SJCRH30 (cell line): ENCODE results near the gene NCOA1. TPM values are rescaled to one million over a fixed set of nuclear protein-coding genes. Genes with fewer than 3 reads are reported as not detected.
"Not testable (repeated sequence)": the region's sequence is repeated elsewhere in the genome, so short reads cannot be mapped to it uniquely, and the experiment has no call there.

Source experiments
- DNase-seq, 2 experiments: peaks; one replicate each; pipeline ENCODE4 v3.0.0-alpha.2; 2015 to 2020
- H3K27ac ChIP-seq: fragments of 250-450 bp; sonication (Bioruptor Pico); 2 replicates; pipeline ENCODE4 v1.5.1; 2020; ENCODE audit warnings: mild to moderate bottlenecking, moderate library complexity
- H3K27me3 ChIP-seq: fragments of 250-450 bp; sonication (Bioruptor Pico); 2 replicates; pipeline ENCODE4 v1.5.1; 2020; ENCODE audit warnings: mild to moderate bottlenecking, moderate library complexity
- H3K36me3 ChIP-seq: fragments of 250-450 bp; sonication (Bioruptor Pico); 2 replicates; pipeline ENCODE4 v1.5.1; 2020; ENCODE audit warnings: mild to moderate bottlenecking, moderate library complexity
- H3K4me1 ChIP-seq: fragments of 250-450 bp; sonication (Bioruptor Pico); 2 replicates; pipeline ENCODE4 v1.5.1; 2020; ENCODE audit warnings: mild to moderate bottlenecking, moderate library complexity
- H3K4me3 ChIP-seq: fragments of 250-450 bp; sonication (Bioruptor Pico); 2 replicates; pipeline ENCODE4 v1.5.1; 2020; ENCODE audit warnings: mild to moderate bottlenecking, moderate library complexity
- H3K9me3 ChIP-seq: fragments of 250-450 bp; sonication (Bioruptor Pico); replicated peaks from 2 replicates; pipeline ENCODE4 v1.5.1; 2020; ENCODE audit warnings: mild to moderate bottlenecking, moderate library complexity
- total RNA-seq: library from RNA; depleted of rRNA; stranded (reverse); fragments of >200 nt; shearing (Covaris generic); gene quantifications from 2 replicates; pipeline ENCODE4 v1.2.3, GENCODE V29; 2014

Gene NCOA1
- total RNA-seq, 1 experiment from 2014 or later, result 121 TPM

DNA sequence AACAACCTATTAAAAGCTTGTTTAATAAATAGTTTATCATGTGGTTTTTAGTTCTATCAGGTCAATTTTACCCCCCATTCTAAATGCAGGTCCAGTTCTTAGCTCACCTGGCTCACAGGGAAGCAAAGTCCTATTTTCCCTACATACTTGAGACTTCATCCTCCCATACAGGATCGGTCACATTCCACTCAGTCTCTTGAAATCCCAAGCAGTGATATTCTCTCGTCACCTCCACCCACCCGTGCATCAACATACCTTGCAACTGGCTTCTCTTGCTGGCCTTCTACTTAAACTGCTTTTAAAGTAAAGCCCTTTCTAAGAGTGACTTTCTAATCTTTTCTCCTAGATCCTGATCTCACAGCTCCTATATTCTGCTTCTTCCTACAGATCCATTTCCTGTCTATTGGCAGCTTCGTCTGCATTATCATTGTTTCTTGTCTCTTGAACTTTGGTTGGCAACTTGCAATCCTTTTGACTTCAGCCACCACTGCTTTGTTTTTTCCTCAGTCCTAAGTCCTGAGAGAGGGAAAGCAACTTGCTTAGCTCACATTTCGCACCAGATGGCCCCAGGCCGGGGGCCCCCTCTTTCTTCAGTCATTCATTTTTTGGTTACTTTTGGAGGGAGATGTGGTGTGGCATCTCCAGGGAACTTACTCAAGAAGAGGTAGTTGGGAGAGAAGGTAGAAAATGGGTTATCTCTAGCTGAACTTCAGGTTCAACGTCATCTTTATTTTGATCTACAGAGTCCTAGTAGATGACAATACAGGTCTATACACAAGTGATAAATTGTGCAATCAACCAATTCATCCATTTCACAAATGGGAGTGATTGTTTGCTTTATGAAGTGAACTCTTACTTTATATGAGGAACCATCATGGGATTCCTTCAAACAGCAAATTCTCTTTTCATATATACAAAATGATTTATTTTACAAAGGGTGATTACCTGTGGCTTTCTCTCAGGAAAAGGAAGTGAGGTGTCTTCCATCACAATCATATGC lies 23.9 kb upstream of the NCOA1 start:
- Histone ChIP-seq H3K36me3 (no peaks in the 10 kb centered on the region), H3K27ac (no peak overlapping the region), H3K9me3 (no peaks in the 10 kb centered on the region), H3K4me1 (0 out of 2 replicates have a peak, but pooled peaks cover 7% of the 10 kb centered on the region), H3K27me3 (no peaks in the 10 kb centered on the region), H3K4me3 (no peak overlapping the region)
- no peak for DNase-seq

DNA sequence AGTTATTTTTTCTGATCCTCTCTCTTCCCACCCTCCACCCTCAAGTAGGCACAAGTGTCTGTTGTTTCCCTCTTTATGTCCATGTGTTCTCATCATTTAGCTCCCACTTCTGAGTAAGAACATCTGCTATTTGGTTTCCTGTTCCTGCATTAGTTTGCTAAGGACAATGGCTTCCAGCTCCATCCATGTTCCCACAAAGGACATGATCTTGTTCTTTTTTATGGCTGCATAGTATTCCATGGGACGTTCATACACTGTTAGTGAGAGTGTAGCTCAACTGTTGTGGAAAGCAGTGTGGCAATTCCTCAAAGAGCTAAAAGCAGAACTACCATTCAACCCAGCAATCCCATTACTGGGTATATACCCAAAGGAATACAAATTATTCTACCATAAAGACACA lies 22.6 kb upstream of the NCOA1 start:
- not testable (repeated sequence) for H3K4me3 ChIP-seq, H3K27ac ChIP-seq, H3K4me1 ChIP-seq, H3K36me3 ChIP-seq, H3K9me3 ChIP-seq, H3K27me3 ChIP-seq, DNase-seq

DNA sequence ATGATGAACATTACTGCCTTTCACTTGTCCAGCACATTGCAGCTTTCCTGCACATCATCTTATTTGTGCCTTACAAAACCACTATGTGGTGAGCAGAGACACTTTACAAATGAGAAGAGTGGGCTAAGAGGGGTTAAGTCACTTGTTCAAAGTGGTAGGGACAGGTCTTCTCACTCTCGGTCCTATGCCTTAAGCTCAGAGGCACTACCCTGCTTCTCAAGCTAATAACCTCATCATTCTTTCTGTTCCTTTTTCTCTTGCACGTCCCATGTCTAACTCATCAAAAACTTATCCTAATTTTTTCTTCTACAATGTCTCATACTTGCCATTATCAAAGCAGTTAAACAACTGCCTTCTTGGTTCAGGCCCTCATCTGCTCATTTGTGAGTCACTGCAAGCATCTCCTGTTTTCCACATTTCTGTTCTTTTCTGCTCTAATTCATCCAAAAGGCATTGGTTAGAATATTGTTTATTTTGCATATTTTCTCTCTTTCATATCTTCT lies 21.9 kb upstream of the NCOA1 start:
- no peaks in the 10 kb centered on the region for H3K36me3 ChIP-seq
- no peaks in the 10 kb centered on the region for H3K9me3 ChIP-seq

DNA sequence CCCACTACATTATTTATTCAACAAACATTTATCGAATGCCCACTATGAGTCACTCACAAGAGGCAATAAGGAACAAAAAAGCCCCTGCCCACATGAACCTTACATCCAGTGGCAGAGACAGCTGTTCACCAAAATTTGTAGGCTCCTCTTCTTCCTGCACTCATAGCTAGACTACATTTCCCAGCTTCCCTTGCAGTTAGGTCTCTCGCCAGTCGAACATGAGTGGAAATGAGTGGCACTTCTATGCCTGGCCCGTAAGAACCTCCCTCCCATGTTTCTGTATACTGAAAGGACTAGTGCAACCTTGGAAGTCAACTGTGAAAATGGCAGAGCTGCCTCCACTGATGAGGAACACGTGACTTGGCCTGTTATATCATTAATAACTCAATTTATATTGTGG lies 19.4 kb upstream of the NCOA1 start:
- peak; percentile 54 to 77 for DNase-seq
- Histone ChIP-seq H3K27me3 (no peaks in the 10 kb centered on the region), H3K4me3 (no peak overlapping the region), H3K9me3 (0 out of 2 replicates have a peak, but pooled peaks cover 3% of the 10 kb centered on the region), H3K36me3 (no peaks in the 10 kb centered on the region), H3K4me1 (no peaks in the 10 kb centered on the region), H3K27ac (no peak overlapping the region)

More for the DNA sequence above, 21.9 kb upstream of the NCOA1 start:
- H3K27me3 ChIP-seq, result no peaks in the 10 kb centered on the region
- H3K4me3 ChIP-seq, result no peak overlapping the region
- H3K27ac ChIP-seq, result no peak overlapping the region
- no peak for DNase-seq
- H3K4me1 ChIP-seq, result no peaks in the 10 kb centered on the region

DNA sequence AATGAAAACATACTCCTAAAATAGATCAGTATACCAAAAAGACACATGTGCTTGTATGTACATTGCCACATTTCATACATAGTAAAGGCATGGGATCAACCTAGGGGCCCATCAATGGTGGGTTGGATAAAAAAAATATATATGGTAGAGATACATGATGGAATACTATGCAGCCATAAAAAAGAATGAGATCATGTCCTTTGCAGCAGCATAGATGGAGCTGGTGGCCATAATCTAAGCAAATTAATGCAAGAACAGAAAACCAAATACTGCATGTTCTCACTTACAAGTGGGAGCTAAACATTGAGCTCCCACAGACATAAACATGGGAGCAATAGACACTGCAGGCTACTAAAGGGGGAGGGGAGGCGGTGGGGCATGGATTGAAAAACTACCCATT lies 18.6 kb upstream of the NCOA1 start:
- Histone ChIP-seq H3K4me3 (no peak overlapping the region), H3K27me3 (no peaks in the 10 kb centered on the region), H3K9me3 (0 out of 2 replicates have a peak, but pooled peaks cover 3% of the 10 kb centered on the region), H3K4me1 (no peaks in the 10 kb centered on the region), H3K27ac (no peak overlapping the region), H3K36me3 (no peaks in the 10 kb centered on the region)
- no peak for DNase-seq

DNA sequence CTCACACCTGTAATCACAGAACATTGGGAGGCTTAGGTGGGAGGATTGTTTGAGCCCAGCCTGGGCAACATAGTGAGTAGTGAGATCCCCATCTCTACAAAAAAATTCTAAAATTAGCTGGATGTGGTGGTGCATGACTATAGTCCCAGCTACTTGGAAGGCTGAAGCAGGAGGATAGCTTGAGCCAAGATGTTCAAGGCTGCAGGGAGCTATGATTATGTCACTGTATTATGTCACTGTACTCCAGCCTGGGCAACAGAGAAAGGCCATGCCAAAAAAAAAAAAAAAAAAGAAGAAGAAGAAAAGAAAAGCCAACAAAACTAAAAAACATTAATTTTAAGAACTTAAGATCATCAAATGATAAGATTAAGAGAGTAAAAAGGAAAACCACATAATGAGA lies 17.4 kb upstream of the NCOA1 start:
- H3K4me3 ChIP-seq, result no peak overlapping the region
- H3K27ac ChIP-seq, result no peak overlapping the region
- no peaks in the 10 kb centered on the region for H3K4me1 ChIP-seq
- H3K36me3 ChIP-seq, result no peaks in the 10 kb centered on the region
- no peak for DNase-seq
- no peaks in the 10 kb centered on the region for H3K27me3 ChIP-seq
- 0 out of 2 replicates have a peak, but pooled peaks cover 3% of the 10 kb centered on the region for H3K9me3 ChIP-seq

DNA sequence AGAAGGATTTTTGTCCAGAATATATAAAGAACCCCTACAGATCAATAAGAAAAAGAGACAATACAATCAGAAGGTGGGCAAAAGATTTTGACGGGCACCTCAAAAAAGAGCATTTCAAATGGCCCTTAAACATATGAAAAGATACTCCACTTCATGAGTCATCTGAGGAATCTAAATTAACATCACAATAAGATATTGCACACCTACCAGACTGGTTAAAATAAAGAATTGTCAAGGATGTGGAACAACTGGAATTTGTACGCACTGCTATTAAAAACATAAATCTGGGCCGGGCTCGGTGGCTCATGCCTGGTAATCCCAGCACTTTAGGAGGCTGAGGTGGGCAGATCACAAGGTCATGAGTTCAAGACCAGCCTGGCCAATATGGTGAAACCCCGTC lies 17.0 kb upstream of the NCOA1 start:
- Histone ChIP-seq H3K27me3 (no peaks in the 10 kb centered on the region), H3K9me3 (0 out of 2 replicates have a peak, but pooled peaks cover 3% of the 10 kb centered on the region), H3K4me3 (no peak overlapping the region), H3K36me3 (no peaks in the 10 kb centered on the region), H3K27ac (no peak overlapping the region), H3K4me1 (no peaks in the 10 kb centered on the region)
- DNase-seq, result no peak

DNA sequence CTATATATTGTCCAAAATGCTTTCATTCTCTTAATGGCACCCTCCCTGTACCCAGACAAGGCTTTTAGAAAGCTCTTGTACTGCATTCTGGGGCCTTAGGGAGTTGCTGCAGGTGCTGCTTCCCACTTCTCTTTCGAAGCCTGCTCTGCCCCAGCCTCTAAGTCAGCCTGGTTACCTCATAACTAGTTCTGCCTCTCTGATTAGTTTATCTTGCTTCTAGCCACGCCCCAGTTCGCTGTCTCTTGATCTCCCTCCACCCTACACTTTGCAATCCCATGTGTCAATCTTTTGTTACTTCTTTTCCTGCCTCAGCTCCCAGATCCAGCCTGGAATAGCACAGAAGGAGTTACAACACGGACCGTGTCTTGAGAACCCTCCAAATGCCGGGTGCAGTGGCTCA lies 13.8 kb upstream of the NCOA1 start:
- no peak overlapping the region for H3K4me3 ChIP-seq
- DNase-seq, result no peak
- H3K36me3 ChIP-seq, result no peaks in the 10 kb centered on the region
- no peak overlapping the region for H3K27ac ChIP-seq
- H3K4me1 ChIP-seq, result no peaks in the 10 kb centered on the region
- H3K9me3 ChIP-seq, result peaks cover 7% of the 10 kb centered on the region; the same call in 1 of the 2 replicates
- no peaks in the 10 kb centered on the region for H3K27me3 ChIP-seq

DNA sequence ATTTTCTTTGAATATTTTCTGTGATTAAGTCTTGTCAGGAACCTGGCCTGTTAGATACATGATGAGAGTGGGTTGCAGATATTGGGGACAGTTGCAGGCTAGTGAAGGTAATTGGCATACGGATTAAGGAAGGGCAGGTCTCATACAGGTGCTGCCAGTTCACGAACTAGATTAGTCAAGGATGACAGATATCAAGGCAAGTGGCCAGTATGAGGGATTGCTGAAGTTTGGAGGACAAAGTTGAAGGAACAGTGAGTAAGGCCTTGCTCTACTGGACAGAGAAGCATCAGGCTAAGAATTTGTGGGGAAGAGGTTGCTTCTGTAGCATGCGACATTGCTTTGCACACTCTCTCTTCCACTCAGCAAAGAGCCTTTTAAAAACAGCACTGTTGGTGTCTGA lies 12.8 kb upstream of the NCOA1 start:
- Histone ChIP-seq H3K36me3 (no peaks in the 10 kb centered on the region), H3K27me3 (no peaks in the 10 kb centered on the region), H3K4me3 (no peak overlapping the region), H3K9me3 (peaks cover 7% of the 10 kb centered on the region; the same call in 1 of the 2 replicates), H3K4me1 (no peaks in the 10 kb centered on the region), H3K27ac (no peak overlapping the region)
- no peak for DNase-seq

DNA sequence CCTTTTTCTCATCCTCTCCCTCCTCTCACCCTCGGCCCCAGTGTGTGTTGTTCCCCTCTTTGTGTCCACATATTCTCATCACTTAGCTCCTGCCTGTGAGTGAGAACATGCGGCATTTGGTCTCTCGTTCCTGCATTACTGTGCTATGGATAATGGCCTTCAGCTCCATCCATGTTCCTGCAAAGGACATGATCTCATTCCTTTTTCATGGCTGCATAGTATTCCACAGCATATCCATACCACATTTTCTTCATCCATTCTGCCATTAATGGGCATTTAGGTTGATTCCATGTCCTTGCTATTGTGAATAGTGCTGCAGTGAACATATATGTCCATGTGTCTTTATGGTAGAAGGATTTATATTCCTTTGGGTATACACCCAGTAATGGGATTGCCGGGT lies 10.8 kb upstream of the NCOA1 start:
- Histone ChIP-seq H3K27ac (no peak overlapping the region), H3K36me3 (no peaks in the 10 kb centered on the region), H3K27me3 (no peaks in the 10 kb centered on the region), H3K9me3 (peaks cover 6% of the 10 kb centered on the region; the same call in 1 of the 2 replicates), H3K4me1 (peaks cover 5% of the 10 kb centered on the region), H3K4me3 (no peak overlapping the region)
- no peak for DNase-seq

DNA sequence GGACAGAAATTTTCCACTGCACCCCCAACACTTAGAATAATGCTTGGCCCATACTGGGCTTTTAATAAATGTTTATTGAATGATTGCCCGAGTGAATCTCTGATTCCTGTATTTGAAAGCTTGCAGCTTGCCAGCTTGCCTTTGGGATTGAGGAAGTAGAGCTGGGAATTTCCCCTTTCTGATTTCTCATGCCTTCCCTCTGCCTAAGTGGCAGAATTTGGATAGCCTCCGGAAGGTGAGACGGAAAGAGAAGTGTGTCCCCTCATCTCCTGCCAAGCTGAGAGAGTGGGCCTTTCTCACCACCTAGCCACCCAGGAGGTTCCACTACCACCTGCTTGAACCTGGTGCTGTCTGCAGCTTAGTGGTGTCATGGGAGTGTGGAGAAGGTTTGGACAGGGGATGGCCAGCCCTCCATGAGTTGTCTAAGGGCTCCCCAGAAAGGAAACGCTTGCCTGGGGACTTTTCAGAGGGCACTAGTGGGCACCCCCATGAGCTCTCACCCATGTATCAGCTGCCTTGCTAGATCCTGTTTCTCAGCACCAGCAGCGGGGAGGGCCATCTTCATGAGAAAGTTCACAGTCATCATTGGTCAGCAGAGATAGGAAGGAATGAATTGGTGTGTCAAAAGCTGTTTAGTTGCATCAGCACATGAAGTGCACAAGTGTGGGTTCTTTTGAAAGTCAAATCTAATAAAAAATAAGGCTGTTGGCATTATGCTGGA lies 8.6 kb upstream of the NCOA1 start:
- no peak for DNase-seq
- Histone ChIP-seq H3K4me1 (peaks cover 11% of the 10 kb centered on the region), H3K27ac (no peak overlapping the region), H3K36me3 (no peaks in the 10 kb centered on the region), H3K4me3 (no peak overlapping the region), H3K27me3 (no peaks in the 10 kb centered on the region), H3K9me3 (peaks cover 6% of the 10 kb centered on the region; the same call in 1 of the 2 replicates)

DNA sequence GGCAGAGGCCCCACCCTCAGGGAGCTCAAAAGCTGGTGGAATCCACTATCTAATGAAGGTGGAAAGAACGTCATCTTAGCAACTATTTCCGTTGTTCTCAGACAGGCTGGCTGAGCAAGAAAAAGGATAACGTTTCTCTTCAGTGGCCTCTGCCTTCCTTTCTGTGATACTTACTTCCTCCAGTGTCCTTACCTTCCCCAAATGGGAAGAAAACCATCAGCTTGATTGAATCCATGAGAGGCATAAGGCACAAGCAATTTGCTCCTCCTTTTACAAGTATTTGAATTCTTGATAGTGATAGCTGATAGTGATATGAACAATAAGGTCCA lies 8.1 kb upstream of the NCOA1 start:
- Histone ChIP-seq H3K4me1 (peaks cover 11% of the 10 kb centered on the region), H3K9me3 (peaks cover 6% of the 10 kb centered on the region; the same call in 1 of the 2 replicates), H3K27me3 (no peaks in the 10 kb centered on the region), H3K27ac (no peak overlapping the region), H3K36me3 (no peaks in the 10 kb centered on the region), H3K4me3 (no peak overlapping the region)
- no peak for DNase-seq

DNA sequence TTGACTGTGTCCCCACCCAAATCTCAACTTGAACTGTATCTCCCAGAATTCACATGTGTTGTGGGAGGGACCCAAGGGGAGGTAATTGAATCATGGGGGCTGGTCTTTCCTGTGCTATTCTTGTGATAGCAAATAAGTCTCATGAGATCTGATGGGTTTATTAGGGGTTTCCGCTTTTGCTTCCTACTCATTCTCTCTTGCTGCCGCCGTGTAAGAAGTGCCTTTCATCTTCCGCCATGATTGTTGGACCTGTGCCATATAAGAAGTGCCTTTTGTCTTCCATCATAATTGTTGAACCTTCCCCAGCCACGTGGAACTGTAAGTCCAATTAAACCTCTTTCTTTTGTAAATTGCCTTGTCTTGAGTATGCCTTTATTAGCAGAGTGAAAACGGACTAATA lies 6.4 kb upstream of the NCOA1 start:
- not testable (repeated sequence) for DNase-seq

DNA sequence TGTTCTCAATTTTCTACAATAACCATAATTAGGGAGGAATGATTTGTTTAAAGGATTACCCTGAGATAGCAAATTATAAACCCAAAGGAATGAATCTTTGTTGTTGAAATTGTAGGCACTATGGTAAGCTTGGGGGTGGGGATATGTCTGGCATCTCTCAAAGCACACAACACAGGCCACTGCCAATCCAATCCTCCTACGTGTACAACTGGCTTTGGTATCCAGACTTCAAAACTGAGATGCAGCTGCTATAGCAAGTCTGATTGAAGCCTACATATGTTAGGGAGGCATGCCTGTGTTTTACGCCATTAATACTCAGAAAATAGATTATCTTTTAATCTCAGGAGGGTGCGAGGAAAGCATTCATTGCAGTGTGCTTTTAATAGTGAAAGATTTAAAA lies 5.9 kb upstream of the NCOA1 start:
- H3K4me1 ChIP-seq, result peaks cover 18% of the 10 kb centered on the region

More for the DNA sequence above, 6.4 kb upstream of the NCOA1 start:
- not testable (repeated sequence) for H3K27me3 ChIP-seq, H3K36me3 ChIP-seq, H3K4me3 ChIP-seq, H3K9me3 ChIP-seq
- Histone ChIP-seq H3K4me1 (peaks cover 18% of the 10 kb centered on the region), H3K27ac (peak overlapping the region; percentile 50)

More for the DNA sequence above, 5.9 kb upstream of the NCOA1 start:
- DNase-seq, result peak; percentile 79 to 93
- H3K27ac ChIP-seq, result peak overlapping the region; percentile 50
- peaks cover 6% of the 10 kb centered on the region; the same call in 1 of the 2 replicates for H3K9me3 ChIP-seq
- no peaks in the 10 kb centered on the region for H3K36me3 ChIP-seq
- no peak overlapping the region for H3K4me3 ChIP-seq
- no peaks in the 10 kb centered on the region for H3K27me3 ChIP-seq
